B cell (primary cell): ENCODE data around the gene PPP1R27.

Experiments
- CTCF ChIP-seq: fragments of 200-600 bp; IDR thresholded peaks from one replicate; pipeline ENCODE4 v1.8.0; 2022; ENCODE audit warnings: antibody characterized with exemption, mild to moderate bottlenecking
- EZH2 ChIP-seq: IDR thresholded peaks from 2 replicates; pipeline ENCODE4 v1.6.1; 2012; ENCODE audit warnings: borderline replicate concordance, low read depth, mild to moderate bottlenecking, moderate library complexity, low read length; ENCODE audit not compliant: insufficient read depth, poor library complexity, severe bottlenecking

GRCh38 chr17:81807839-81808238 lies 27.0 kb downstream of the PPP1R27 start:
- TF ChIP-seq CTCF (no peak), EZH2 (no peak)
